Osteoblast (primary cell): Measurements from ENCODE around the gene RBMX. TPM values are rescaled to one million over a fixed set of nuclear protein-coding genes. Genes with fewer than 3 reads are reported as not detected.
A peak's percentile ranks its signal among the peaks of the same experiment; 100 is the strongest.

Source experiments
- DNase-seq: peaks from one replicate; pipeline ENCODE4 v3.0.0; 2011; ENCODE audit warnings: low spot score, mixed read lengths; ENCODE audit not compliant: insufficient read length; ENCODE audit errors: missing footprints
- H2AFZ ChIP-seq: 2 replicates; pipeline ENCODE4 v1.6.0; 2011; ENCODE audit warnings: mild to moderate bottlenecking, low read length
- H3K27ac ChIP-seq: 2 replicates; pipeline ENCODE4 v1.5.1; 2011; ENCODE audit warnings: mild to moderate bottlenecking, low read depth, low read length, moderate library complexity
- H3K27me3 ChIP-seq: 2 replicates; pipeline ENCODE4 v1.6.0; 2012; ENCODE audit warnings: mild to moderate bottlenecking, control low read depth, inconsistent platforms, low read length, moderate library complexity; ENCODE audit not compliant: insufficient read depth
- H3K36me3 ChIP-seq: 2 replicates; pipeline ENCODE4 v1.5.1; 2011; ENCODE audit warnings: mild to moderate bottlenecking, low read length, control low read depth, moderate library complexity; ENCODE audit not compliant: insufficient read depth
- H3K4me1 ChIP-seq: 2 replicates; pipeline ENCODE4 v1.5.1; 2011; ENCODE audit warnings: mild to moderate bottlenecking, low read length, control low read depth, moderate library complexity; ENCODE audit not compliant: insufficient read depth
- H3K4me2 ChIP-seq: 2 replicates; pipeline ENCODE4 v1.6.0; 2011; ENCODE audit warnings: mild to moderate bottlenecking, low read length; ENCODE audit not compliant: insufficient read depth
- H3K4me3 ChIP-seq: fragments of 200-600 bp; sonication (generic); 3 replicates; pipeline ENCODE4 v1.5.1; 2012; ENCODE audit warnings: mild to moderate bottlenecking, low read length, inconsistent platforms; ENCODE audit not compliant: insufficient read depth
- H3K79me2 ChIP-seq: 2 replicates; pipeline ENCODE4 v1.6.0; 2012; ENCODE audit warnings: mild to moderate bottlenecking, low read length, control low read depth, inconsistent platforms; ENCODE audit not compliant: insufficient read depth
- H3K9me3 ChIP-seq: 2 replicates; pipeline ENCODE4 v1.5.1; 2011; ENCODE audit warnings: low read depth, low read length, control low read depth
- H4K20me1 ChIP-seq: 2 replicates; pipeline ENCODE4 v1.6.0; 2012; ENCODE audit warnings: mild to moderate bottlenecking, low read length, control low read depth; ENCODE audit not compliant: insufficient read depth
- total RNA-seq: library from RNA; depleted of rRNA; stranded (reverse); fragments of >200 nt; gene quantifications from 2 replicates; pipeline ENCODE4 v1.2.3, GENCODE V29; 2012
- TF ChIP-seq, protein P1 (sequence below): IDR thresholded peaks from 2 replicates; pipeline ENCODE4 v1.5.1; 2011; ENCODE audit warnings: mild to moderate bottlenecking, low read depth, low read length, moderate library complexity; ENCODE audit errors: extremely low read depth

The RBMX gene
- total RNA-seq, 1 donor: 202 TPM

GRCh38 chrX:136847874-136848273, 32.7 kb downstream of the RBMX start:
- Histone ChIP-seq H3K4me3 (no peak overlapping the region), H3K4me2 (no peak overlapping the region), H3K79me2 (no peaks in the 10 kb centered on the region), H2AFZ (no peak overlapping the region), H3K9me3 (no peaks in the 10 kb centered on the region), H3K36me3 (peaks cover 4% of the 10 kb centered on the region), H3K27ac (no peak overlapping the region), H3K4me1 (no peaks in the 10 kb centered on the region), H4K20me1 (no peaks in the 10 kb centered on the region), H3K27me3 (no peaks in the 10 kb centered on the region)
- TF ChIP-seq, protein P1, sequence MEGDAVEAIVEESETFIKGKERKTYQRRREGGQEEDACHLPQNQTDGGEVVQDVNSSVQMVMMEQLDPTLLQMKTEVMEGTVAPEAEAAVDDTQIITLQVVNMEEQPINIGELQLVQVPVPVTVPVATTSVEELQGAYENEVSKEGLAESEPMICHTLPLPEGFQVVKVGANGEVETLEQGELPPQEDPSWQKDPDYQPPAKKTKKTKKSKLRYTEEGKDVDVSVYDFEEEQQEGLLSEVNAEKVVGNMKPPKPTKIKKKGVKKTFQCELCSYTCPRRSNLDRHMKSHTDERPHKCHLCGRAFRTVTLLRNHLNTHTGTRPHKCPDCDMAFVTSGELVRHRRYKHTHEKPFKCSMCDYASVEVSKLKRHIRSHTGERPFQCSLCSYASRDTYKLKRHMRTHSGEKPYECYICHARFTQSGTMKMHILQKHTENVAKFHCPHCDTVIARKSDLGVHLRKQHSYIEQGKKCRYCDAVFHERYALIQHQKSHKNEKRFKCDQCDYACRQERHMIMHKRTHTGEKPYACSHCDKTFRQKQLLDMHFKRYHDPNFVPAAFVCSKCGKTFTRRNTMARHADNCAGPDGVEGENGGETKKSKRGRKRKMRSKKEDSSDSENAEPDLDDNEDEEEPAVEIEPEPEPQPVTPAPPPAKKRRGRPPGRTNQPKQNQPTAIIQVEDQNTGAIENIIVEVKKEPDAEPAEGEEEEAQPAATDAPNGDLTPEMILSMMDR: no peak
- DNase-seq: peak; percentile 17

- H3K4me3 ChIP-seq: no peak overlapping the region
- DNase-seq: no peak
- no peak overlapping the region for H3K27ac ChIP-seq
These were observed 41.3 kb downstream of the RBMX start for GRCh38 chrX:136839196-136839595.

DNA sequence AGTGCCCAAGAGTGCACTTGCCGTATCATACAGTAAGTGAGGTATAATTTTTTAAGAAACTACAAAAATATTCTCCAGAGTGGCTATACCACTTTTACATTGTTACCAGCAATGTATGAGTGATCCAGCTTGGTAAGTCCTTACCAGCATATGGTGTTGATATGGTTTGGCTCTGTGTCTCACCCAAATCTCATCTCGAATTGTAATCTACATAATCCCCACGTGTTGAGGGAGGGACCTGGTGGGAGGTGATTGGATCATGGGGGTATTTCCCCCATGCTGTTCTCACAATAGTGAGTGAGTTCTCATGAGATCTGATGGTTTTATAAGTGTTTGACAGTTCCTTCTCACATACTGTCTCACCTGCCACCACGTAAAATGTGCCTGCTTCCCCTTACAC, 44.8 kb downstream of the RBMX start:
- no peaks in the 10 kb centered on the region for H3K27me3 ChIP-seq
- H3K4me1 ChIP-seq: peaks cover 3% of the 10 kb centered on the region
- no peak overlapping the region for H3K4me3 ChIP-seq
- DNase-seq: no peak
- H3K4me2 ChIP-seq: no peak overlapping the region
- TF ChIP-seq, protein P1: no peak
- no peaks in the 10 kb centered on the region for H3K36me3 ChIP-seq
- no peaks in the 10 kb centered on the region for H3K9me3 ChIP-seq
- no peaks in the 10 kb centered on the region for H4K20me1 ChIP-seq
- H3K79me2 ChIP-seq: no peaks in the 10 kb centered on the region
- no peak overlapping the region for H3K27ac ChIP-seq
- H2AFZ ChIP-seq: no peak overlapping the region

More at GRCh38 chrX:136839196-136839595, 41.3 kb downstream of the RBMX start:
- Histone ChIP-seq H2AFZ (no peak overlapping the region), H3K36me3 (no peaks in the 10 kb centered on the region), H4K20me1 (no peaks in the 10 kb centered on the region), H3K27me3 (no peaks in the 10 kb centered on the region), H3K9me3 (no peaks in the 10 kb centered on the region), H3K4me1 (peaks cover 3% of the 10 kb centered on the region), H3K79me2 (no peaks in the 10 kb centered on the region), H3K4me2 (no peak overlapping the region)
- TF ChIP-seq, protein P1: no peak

GRCh38 chrX:136829413-136829812, 51.1 kb downstream of the RBMX start:
- no peak overlapping the region for H3K4me2 ChIP-seq
- H3K4me1 ChIP-seq: no peaks in the 10 kb centered on the region

More at GRCh38 chrX:136829413-136829812, 51.1 kb downstream of the RBMX start:
- H3K36me3 ChIP-seq: no peaks in the 10 kb centered on the region
- no peak overlapping the region for H2AFZ ChIP-seq
- no peak for DNase-seq
- H3K4me3 ChIP-seq: no peak overlapping the region
- H3K9me3 ChIP-seq: no peaks in the 10 kb centered on the region
- H3K27ac ChIP-seq: no peak overlapping the region
- TF ChIP-seq, protein P1: no peak
- H3K27me3 ChIP-seq: no peaks in the 10 kb centered on the region
- H3K79me2 ChIP-seq: no peaks in the 10 kb centered on the region
- no peaks in the 10 kb centered on the region for H4K20me1 ChIP-seq
